Activated gamma-delta T cell treated with Interleukin-2 at 50 U/mL for 16 hours (primary cell): ENCODE data around the gene TSSK6.

Experiments used
- DNase-seq: peaks from one replicate; pipeline ENCODE4 v3.0.0-alpha.2; 2020

TSSK6 gene

GRCh38 chr19:19514881-19515641 lies at the start of gene TSSK6:
Gene TSSK6 (minus strand): TSS chr19:19515548. CDS start chr19:19515427, 121 bp downstream.
- DNase-seq: no peak

GRCh38 chr19:19563348-19563848 lies 48.0 kb upstream of the TSSK6 start:
- DNase-seq: no peak

DNA sequence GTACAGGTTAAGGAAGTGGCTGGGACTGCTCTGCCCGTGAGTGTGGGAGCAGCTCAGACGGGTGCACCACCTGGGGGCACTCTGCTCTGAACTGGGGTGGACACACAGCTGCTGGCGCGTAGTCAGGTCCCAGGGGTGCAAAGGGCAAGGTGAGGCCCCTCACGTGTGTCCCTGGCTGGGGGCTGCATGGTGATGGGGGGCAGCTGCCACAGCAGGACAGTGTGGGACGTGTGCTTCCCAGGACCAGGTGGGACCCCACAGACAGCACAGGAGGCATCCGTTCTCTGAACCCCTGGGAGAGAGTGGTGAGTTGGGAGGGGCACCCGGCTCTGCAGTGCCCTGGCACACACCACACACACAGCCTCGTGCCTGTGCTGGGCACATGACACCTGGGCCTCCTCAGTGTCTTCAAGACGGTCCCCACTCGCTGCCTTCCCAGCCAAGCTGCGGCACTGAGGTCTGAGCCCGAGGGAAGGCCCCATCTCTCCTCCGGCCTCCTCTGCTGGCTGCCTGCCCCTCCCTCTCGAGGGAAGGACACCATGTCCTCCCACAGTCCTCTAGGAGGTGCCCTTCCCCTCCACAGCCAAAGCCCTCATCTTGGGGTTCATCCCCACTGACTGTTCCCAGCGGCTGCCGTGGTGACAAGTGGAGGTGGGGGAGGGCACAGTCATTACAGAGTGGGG lies 47.5 kb upstream of the TSSK6 start:
- peak; percentile 27 for DNase-seq

- DNase-seq: no peak
Observed at GRCh38 chr19:19561946-19562664, 46.8 kb upstream of the TSSK6 start.

GRCh38 chr19:19559931-19560330 lies 44.6 kb upstream of the TSSK6 start:
- no peak for DNase-seq

GRCh38 chr19:19558636-19559035 lies 43.3 kb upstream of the TSSK6 start:
- DNase-seq: no peak

DNA sequence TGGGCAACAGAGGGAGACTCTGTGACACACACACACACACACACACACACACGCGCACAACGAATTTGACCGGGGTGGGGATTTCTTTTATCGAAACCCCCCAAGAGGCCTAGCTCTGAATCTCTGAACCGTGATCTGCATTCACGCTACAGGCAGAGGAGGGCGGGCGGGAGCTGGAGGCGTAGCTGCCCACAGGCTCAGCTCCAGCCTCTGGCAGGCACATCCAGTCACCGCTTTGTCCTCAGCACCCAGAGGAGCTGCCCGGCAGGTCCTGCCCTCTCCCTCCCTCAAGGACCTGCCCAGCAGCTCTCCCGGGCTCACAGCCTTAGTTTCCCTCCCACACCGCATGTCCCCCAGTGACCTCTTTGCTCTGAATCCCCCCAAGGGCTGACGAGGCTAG lies 42.7 kb upstream of the TSSK6 start:
- DNase-seq: no peak

DNA sequence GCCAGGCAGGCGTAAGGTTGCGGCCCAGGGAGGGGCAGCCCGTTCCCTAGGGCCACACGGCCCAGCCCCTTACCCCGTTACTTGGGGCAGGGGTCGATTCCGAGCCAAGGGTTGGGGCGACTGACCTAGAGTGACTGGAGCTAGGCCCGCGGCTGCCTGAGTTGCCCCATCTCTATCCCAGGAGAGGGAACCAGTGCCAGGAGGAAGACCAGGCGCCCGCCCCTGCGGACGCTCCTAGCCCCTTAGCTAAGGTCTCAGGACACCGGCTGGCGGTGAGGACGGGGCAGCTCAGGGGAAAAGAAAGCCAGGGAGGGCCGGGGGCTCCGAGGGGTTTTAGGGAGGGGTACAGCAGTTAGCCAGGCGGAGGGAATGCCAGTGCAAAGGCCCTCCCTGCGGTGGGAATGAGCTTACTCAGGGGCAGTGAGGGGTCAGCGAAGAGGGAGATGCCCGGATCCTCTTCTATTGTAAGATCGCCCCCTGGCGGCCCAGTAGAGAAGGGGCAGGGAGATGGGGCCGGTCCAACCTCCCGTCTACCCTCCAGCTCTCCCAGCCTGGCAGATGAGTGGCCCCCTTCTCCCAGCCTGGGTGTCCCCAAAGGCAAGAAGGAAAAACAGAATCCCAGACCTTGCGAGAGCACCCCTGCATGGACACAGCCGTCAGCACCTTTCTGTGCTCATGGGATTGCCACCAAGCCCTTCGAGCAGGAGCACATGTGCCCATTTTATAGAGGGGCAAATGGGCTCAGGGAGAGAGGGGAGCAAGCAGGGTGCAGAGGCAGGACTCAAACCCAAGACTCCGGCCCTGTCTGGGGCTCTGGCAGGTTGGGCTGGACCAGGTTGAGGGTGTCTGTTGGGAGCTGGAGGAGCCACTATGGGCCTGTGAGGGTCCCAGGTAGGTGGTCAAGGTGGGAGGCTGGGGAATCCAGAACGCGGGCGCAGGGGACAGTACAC lies 39.0 kb upstream of the TSSK6 start:
- DNase-seq: peak; percentile 58

DNA sequence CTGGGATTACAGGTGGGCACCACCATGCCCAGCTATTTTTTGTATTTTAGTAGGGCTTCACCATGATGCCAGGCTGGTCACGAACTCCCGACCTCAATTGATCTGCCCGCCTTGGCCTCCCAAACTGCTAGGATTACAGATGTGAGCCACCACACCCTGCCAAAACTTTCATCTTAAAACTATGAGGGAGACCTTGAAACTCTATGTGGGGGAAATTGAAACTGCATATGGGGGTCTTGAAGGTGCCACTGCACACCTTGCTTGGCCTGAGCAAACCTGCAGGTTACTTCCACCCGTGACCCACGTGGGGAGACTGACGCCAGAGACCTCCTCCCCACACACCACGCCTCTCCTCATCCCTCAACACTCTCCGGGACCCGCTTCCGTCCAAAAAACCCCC lies 38.3 kb upstream of the TSSK6 start:
- DNase-seq: no peak

GRCh38 chr19:19552798-19553197 lies 37.5 kb upstream of the TSSK6 start:
- DNase-seq: peak; percentile 27

- no peak for DNase-seq
Observed at GRCh38 chr19:19551853-19552192, 36.5 kb upstream of the TSSK6 start.

DNA sequence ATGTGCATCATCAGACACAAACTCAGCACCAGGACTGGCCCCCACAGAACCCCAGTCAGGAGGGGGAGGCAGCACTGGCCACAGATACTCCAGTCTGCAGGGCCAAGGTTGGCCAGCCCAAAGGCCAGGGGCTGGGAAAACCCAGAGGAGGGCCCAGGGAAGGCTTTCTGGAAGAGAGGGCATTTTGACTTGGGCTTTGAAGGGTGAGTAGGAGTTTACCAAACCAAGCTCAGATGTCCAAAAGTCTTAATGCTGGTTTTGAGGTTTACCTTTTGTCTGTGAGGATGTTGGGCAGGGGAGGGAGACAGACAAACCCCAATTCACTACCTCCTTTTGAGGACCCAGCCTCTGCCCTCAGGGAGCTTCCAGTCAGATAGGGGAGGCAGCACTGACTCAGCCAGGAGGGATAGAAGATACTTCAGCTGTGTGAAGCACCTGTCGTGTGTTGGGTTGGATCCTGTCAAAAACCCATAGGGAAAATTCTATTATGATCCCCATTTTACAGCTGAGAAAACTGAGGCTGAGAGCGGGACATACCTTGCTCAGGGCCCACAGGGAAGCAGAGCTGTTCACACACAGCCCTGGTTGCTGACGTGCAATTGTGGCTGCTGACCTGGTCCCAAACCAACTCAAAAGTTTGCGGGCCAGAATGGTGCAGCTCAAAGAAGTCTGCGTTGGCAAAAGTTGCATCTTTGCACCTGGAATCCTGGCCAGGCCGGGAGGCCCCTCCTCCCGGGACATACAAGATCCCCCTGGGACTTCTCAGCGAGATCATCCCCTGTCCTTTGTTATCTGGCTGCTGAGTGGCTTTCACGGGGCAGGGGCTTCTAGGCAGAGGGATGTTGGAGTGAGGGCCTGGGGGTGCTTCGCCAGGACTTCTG lies 35.9 kb upstream of the TSSK6 start:
- no peak for DNase-seq

GRCh38 chr19:19550485-19550929 lies 35.2 kb upstream of the TSSK6 start:
- no peak for DNase-seq

DNA sequence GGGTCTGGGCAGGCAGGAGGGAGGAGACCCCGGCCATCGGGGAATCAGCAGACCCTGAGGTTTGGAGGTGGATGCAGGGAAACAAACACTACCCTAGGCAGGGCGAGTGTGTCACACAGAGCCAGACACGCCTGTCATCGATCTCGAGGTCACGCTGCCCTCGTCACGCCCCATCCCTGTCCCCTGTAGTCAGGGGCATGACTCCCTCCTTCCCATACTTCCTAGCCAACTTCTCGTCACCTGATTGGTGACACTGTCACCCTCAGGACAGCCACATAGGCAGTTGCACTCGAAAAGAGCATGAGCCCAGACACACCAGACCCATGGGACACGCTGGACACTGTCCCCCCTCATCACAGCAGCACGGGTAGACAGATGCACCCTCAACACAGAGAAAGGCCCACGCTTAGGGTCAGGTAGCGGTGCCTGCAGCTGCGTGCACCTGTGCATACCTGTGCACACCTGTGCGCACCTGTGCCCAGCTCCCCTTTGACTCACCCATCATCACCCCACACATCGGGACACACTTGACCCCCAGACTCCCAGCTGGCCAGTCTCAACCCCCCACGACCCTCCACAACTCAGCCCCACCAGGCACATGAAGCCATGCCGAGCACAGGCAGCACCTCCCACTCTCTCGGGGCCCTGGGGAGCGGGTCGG lies 34.6 kb upstream of the TSSK6 start:
- DNase-seq: no peak

DNA sequence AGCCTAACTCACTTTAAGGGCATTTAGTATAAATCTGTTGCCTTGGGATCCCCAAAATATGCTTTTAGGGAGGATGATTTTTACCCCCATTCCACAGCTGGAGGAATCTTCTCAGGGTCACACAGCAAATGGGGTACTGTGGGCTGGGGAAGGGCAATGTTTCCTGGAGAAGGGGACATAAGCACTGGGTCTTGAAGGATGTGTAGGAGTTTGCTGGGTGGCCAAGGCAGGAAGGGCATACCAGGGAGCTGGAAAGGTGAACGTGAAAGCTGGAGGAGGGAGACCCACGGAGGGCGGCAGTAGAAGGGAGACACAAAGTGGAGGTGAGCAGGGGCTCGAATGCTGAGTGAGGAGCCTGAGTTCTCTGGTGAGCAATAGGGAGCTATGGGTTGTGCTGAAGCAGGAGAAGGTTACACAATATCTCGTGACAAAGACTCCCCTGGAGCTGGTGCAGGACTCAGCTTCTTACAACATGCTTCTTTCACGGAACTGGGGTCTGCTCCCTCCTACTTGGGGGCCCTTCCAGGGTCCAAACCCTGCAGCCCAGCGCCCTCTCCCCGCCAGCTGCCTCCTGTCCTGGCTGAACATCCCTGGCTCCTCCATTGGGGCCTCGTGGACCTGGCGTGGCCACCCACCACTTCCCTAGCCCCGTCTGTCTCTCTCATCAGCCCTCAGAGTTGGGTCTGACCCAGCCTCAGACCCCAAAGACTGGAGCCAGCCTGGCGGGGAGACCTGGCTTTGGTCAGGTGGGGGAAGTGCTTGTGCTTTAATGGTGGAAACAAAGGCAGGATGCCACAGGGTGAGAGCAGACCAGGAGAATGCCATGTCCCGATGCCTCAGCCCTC lies 33.8 kb upstream of the TSSK6 start:
- no peak for DNase-seq

DNA sequence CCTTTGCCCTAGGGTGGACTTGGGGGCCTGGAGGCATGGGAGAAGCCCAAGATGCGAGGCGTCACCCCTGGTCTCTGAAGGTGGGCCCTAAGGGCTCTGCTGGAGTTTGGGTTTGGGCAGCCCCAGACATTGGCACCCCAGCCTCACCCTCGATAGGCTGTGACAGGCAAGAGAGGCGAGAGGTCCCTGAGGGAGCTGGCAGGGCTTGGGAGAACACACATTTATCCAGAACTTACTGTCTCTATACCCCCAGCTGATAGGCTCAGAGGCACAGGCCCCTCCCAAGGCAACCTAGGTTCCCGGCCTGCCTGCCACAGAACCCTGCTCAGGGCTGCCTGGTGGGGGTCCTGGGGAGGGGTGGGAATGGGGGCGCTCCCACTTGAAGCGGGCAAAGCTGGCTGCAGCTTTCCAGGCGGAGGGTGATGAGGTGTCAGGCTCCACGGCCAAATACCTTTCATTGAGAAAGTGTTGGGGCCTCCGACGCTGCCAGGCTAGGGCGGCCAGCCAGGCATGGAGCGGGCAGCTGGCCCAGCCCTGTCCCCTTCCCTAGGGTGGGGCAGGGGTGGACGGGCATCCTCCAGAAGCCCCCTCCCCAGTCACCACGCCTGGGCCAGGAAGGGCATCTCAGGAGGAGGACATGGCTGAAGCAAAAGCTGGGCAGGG lies 32.5 kb upstream of the TSSK6 start:
- DNase-seq: no peak

DNA sequence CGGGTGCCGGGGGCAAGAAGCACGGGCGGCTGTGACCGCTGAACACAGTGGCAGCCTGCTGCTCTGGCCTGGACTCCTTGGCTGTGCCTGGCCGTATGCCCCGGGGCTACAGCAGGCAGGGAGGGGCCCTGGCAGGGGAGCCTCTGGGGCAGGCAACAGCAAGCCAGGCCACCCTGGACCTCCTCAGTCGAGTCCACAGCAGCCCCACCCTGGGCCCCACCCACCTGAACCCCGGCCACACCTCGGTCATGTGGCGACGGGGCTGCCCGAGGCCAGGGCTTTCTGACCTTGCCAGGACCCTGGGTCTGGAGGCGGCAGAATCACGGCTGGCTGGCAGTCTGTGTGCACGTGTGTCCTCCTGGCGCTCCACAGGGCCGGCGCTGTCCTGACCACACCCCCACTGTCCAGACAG lies 31.4 kb upstream of the TSSK6 start:
- DNase-seq: no peak

DNA sequence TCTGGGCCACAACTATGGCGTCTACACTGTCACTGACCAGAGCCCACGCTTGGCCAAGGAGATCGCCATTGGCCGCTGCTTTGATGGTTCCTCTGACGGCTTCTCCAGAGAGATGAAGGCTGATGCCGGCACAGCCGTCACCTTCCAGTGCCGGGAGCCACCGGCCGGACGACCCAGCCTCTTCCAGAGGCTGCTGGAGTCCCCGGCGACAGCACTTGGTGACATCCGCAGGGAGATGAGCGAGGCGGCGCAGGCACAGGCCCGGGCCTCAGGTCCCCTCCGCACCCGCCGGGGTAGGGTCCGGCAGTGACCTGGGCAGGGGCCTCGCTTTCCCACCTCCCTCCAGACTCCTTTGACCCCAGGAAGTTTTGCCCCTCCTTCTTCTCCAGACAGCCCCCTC lies 30.4 kb upstream of the TSSK6 start:
- DNase-seq: no peak

DNA sequence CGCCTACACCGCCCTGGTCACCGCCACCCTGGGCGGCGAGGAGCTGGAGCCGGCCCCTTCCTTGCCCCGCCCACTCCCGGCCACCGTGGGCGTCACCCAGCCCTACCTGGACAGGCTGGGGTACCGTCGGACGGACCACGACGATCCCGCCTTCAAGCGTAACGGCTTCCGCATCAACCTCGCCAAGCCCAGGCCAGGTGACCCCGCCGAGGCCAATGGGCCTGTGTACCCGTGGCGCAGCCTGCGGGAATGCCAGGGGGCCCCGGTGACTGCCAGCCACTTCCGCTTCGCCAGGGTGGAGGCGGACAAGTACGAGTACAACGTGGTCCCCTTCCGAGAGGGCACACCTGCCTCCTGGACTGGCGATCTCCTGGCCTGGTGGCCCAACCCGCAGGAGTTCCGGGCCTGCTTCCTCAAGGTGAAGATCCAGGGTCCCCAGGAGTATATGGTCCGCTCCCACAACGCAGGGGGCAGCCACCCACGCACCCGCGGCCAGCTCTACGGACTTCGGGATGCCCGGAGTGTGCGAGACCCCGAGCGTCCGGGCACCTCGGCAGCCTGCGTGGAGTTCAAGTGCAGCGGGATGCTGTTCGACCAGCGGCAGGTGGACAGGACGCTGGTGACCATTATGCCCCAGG lies 29.7 kb upstream of the TSSK6 start:
- DNase-seq: no peak
